H1 (cell line): ENCODE measurements around the gene CCDC124. TPM values are rescaled to one million over a fixed set of nuclear protein-coding genes. Genes with fewer than 3 reads are reported as not detected.

ENCODE experiments used
- CTCF ChIA-PET: fragments of 300-600 bp; sonication (Branson Sonifier 250); formaldehyde crosslinking; loops from one replicate; lab custom pipeline; 2021; ENCODE audit not compliant: partially characterized antibody; lab: Charles Lee
- POLR2A ChIA-PET: fragments of 300-600 bp; sonication (Branson Sonifier 250); formaldehyde crosslinking; loops from one replicate; lab custom pipeline; 2021; ENCODE audit warnings: inconsistent platforms; ENCODE audit not compliant: partially characterized antibody; lab: Charles Lee
- DNase-seq, 2 experiments: peaks; one replicate each; pipeline versions ENCODE4 v3.0.0 to v3.0.0-alpha.2; 2010 to 2022; ENCODE audit warnings: low spot score in 2 of 2, low read depth in 1 of 2, mixed read lengths in 1 of 2
- FAIRE-seq: peaks from 2 replicates; lab custom pipeline; 2011; peaks lifted over from hg19 to GRCh38; lab: Jason Lieb, UNC
- H2AFZ ChIP-seq: 2 replicates; pipeline ENCODE4 v1.8.1; 2012; ENCODE audit warnings: low read length, inconsistent platforms
- H2AK5ac ChIP-seq: 2 replicates; pipeline ENCODE4 v1.6.1; 2013; ENCODE audit warnings: low read depth, low read length
- H2BK120ac ChIP-seq: replicated peaks from 2 replicates; pipeline ENCODE3; 2013; ENCODE audit warnings: low read depth, low read length, inconsistent platforms
- H2BK12ac ChIP-seq: 2 replicates; pipeline ENCODE4 v1.6.1; 2013; ENCODE audit warnings: low read depth, low read length
- H2BK15ac ChIP-seq: 2 replicates; pipeline ENCODE4 v1.6.1; 2013; ENCODE audit warnings: low read length
- H2BK20ac ChIP-seq: 2 replicates; pipeline ENCODE4 v1.6.1; 2013; ENCODE audit warnings: low read length
- H2BK5ac ChIP-seq: 2 replicates; pipeline ENCODE4 v1.6.1; 2013; ENCODE audit warnings: low read depth, low read length
- H3K14ac ChIP-seq: 2 replicates; pipeline ENCODE4 v1.6.1; 2013; ENCODE audit warnings: inconsistent platforms; ENCODE audit not compliant: insufficient read length
- H3K18ac ChIP-seq: 2 replicates; pipeline ENCODE4 v1.6.1; 2013; ENCODE audit warnings: low read length; ENCODE audit errors: extremely low read depth
- H3K23ac ChIP-seq: 2 replicates; pipeline ENCODE4 v1.6.1; 2013; ENCODE audit warnings: inconsistent platforms; ENCODE audit not compliant: insufficient read length
- H3K23me2 ChIP-seq: 2 replicates; pipeline ENCODE4 v1.6.1; 2013; ENCODE audit warnings: low read depth, low read length
- H3K27ac ChIP-seq: 2 replicates; pipeline ENCODE4 v1.6.1; 2011; ENCODE audit warnings: low read depth, low read length, inconsistent platforms
- H3K27me3 ChIP-seq, 4 experiments: replicated peaks in 1 of 4; 1 replicate in 1 of 4; 2 replicates in 3 of 4; pipeline versions ENCODE4 v1.6.1 to v1.8.1; 2011 to 2013; ENCODE audit warnings: low read length in 3 of 4, mild to moderate bottlenecking in 3 of 4, inconsistent platforms in 2 of 4, mixed read lengths in 2 of 4, moderate library complexity in 1 of 4; ENCODE audit not compliant: control insufficient read depth in 3 of 4, insufficient read depth in 3 of 4; ENCODE audit errors: extremely low read depth in 1 of 4
- H3K36me3 ChIP-seq, 4 experiments: 2 replicates each; pipeline versions ENCODE4 v1.6.1 to v1.8.1; 2011 to 2013; ENCODE audit warnings: mild to moderate bottlenecking in 4 of 4, low read length in 3 of 4, moderate library complexity in 2 of 4, control low read depth in 1 of 4, inconsistent platforms in 1 of 4; ENCODE audit not compliant: insufficient read depth in 4 of 4, control insufficient read depth in 2 of 4
- H3K4ac ChIP-seq: replicated peaks from 2 replicates; pipeline ENCODE3; 2013; ENCODE audit warnings: low read length, low read depth, mixed read lengths, inconsistent platforms; ENCODE audit not compliant: insufficient read length
- H3K4me1 ChIP-seq, 4 experiments: replicated peaks in 1 of 4; 1 replicate in 1 of 4; 2 replicates in 3 of 4; pipeline versions ENCODE4 v1.6.1 to v1.8.1; 2011 to 2013; ENCODE audit warnings: low read length in 3 of 4, inconsistent platforms in 2 of 4, mixed read lengths in 1 of 4; ENCODE audit not compliant: insufficient read depth in 4 of 4, control insufficient read depth in 3 of 4
- H3K4me2 ChIP-seq, 2 experiments: 2 replicates each; pipeline versions ENCODE4 v1.6.1 to v1.8.1; 2011 to 2013; ENCODE audit warnings: low read depth in 2 of 2, low read length in 2 of 2, control low read depth in 1 of 2, inconsistent platforms in 1 of 2, mild to moderate bottlenecking in 1 of 2; ENCODE audit not compliant: insufficient read depth in 1 of 2
- H3K4me3 ChIP-seq, 4 experiments: fragments of 200-600, 300-600 bp in 1 of 4; sonication (generic), shearing (Covaris generic), sonication (Bioruptor Twin) in 1 of 4; 2 replicates each; pipeline versions ENCODE4 v1.5.1 to v1.8.1; 2011 to 2016; ENCODE audit warnings: low read length in 4 of 4, low read depth in 3 of 4, control low read depth in 2 of 4, inconsistent platforms in 2 of 4, mild to moderate bottlenecking in 2 of 4, mixed read lengths in 1 of 4, moderate library complexity in 1 of 4; ENCODE audit not compliant: insufficient read depth in 2 of 4; ENCODE audit errors: extremely low read depth in 1 of 4
- H3K56ac ChIP-seq: replicated peaks from 2 replicates; pipeline ENCODE3; 2013; ENCODE audit warnings: low read depth, mild to moderate bottlenecking, mixed read lengths, low read length, inconsistent platforms; ENCODE audit not compliant: insufficient read length
- H3K79me1 ChIP-seq: 2 replicates; pipeline ENCODE4 v1.6.1; 2013; ENCODE audit warnings: low read depth, low read length, control low read depth
- H3K79me2 ChIP-seq, 2 experiments: 2 replicates each; pipeline versions ENCODE4 v1.6.1 to v1.8.1; 2012 to 2013; ENCODE audit warnings: low read length in 2 of 2, mild to moderate bottlenecking in 2 of 2, inconsistent platforms in 1 of 2; ENCODE audit not compliant: insufficient read depth in 2 of 2, control insufficient read depth in 1 of 2
- H3K9ac ChIP-seq, 4 experiments: replicated peaks in 1 of 4; 1 replicate in 1 of 4; 2 replicates in 3 of 4; pipeline versions ENCODE4 v1.6.1 to v1.8.1; 2011 to 2013; ENCODE audit warnings: low read depth in 3 of 4, low read length in 3 of 4, control low read depth in 2 of 4, mild to moderate bottlenecking in 2 of 4, moderate library complexity in 2 of 4, inconsistent platforms in 1 of 4; ENCODE audit errors: extremely low read depth in 1 of 4
- H3K9me3 ChIP-seq, 2 experiments: 2 replicates each; pipeline versions ENCODE4 v1.6.1 to v1.8.1; 2012 to 2013; ENCODE audit warnings: mild to moderate bottlenecking in 2 of 2, moderate library complexity in 2 of 2, control low read depth in 1 of 2, inconsistent platforms in 1 of 2, low read depth in 1 of 2, low read length in 1 of 2, mixed read lengths in 1 of 2; ENCODE audit not compliant: insufficient read depth in 2 of 2
- H4K20me1 ChIP-seq, 2 experiments: replicated peaks in 1 of 2; 2 replicates each; pipeline versions ENCODE3 to v1.8.1; 2011 to 2013; ENCODE audit warnings: inconsistent platforms in 2 of 2, low read length in 2 of 2, mild to moderate bottlenecking in 1 of 2; ENCODE audit not compliant: insufficient read depth in 2 of 2, control insufficient read depth in 1 of 2
- H4K5ac ChIP-seq: 2 replicates; pipeline ENCODE4 v1.6.1; 2013; ENCODE audit warnings: low read length, low read depth, mixed read lengths, inconsistent platforms; ENCODE audit not compliant: insufficient read length
- H4K8ac ChIP-seq: 2 replicates; pipeline ENCODE4 v1.8.0; 2013; ENCODE audit warnings: mild to moderate bottlenecking, moderate library complexity, low read length, inconsistent platforms; ENCODE audit not compliant: insufficient read depth; ENCODE audit errors: extremely low read depth
- H4K91ac ChIP-seq: replicated peaks from 2 replicates; pipeline ENCODE3; 2013; ENCODE audit warnings: low read length, mixed read lengths, inconsistent platforms; ENCODE audit not compliant: insufficient read length
- EGR1 ChIP-seq: IDR thresholded peaks from 2 replicates; pipeline ENCODE4 v1.6.1; 2011; ENCODE audit warnings: low read depth, low read length, borderline replicate concordance
- EZH2 ChIP-seq: fragments of 200-600 bp; sonication (generic); IDR thresholded peaks from 2 replicates; pipeline ENCODE4 v1.7.1; 2012; ENCODE audit warnings: low read depth, mild to moderate bottlenecking, moderate library complexity, low read length, inconsistent platforms; ENCODE audit not compliant: severe bottlenecking
- KDM1A ChIP-seq: fragments of 200-600, 300-600 bp; sonication (generic); IDR thresholded peaks from 2 replicates; pipeline ENCODE4 v1.7.1; 2016; ENCODE audit warnings: mild to moderate bottlenecking, low read length, borderline replicate concordance
- PHF8 ChIP-seq: fragments of 200-600 bp; sonication (generic); conservative IDR thresholded peaks from 2 replicates; pipeline ENCODE4 v1.7.1; 2012; ENCODE audit warnings: low read depth, mild to moderate bottlenecking, inconsistent platforms, low read length, moderate library complexity
- RBBP5 ChIP-seq: IDR thresholded peaks from 2 replicates; pipeline ENCODE4 v1.7.1; 2012; ENCODE audit warnings: low read depth, mild to moderate bottlenecking, inconsistent platforms, low read length, moderate library complexity, borderline replicate concordance
- RFX5 ChIP-seq: IDR thresholded peaks from 2 replicates; pipeline ENCODE4 v1.6.1; 2011; ENCODE audit warnings: low read depth, low read length, improper control_type of control experiment, borderline replicate concordance
- SAP30 ChIP-seq: fragments of 300-600 bp; sonication (generic); IDR thresholded peaks from 2 replicates; pipeline ENCODE4 v1.7.1; 2012; ENCODE audit warnings: low read length, moderate library complexity, mild to moderate bottlenecking, inconsistent platforms; ENCODE audit not compliant: insufficient read depth, insufficient replicate concordance
- SP2 ChIP-seq: IDR thresholded peaks from 2 replicates; pipeline ENCODE4 v1.6.1; 2012; ENCODE audit warnings: mild to moderate bottlenecking, low read length, inconsistent platforms
- SRF ChIP-seq: IDR thresholded peaks from 2 replicates; pipeline ENCODE4 v1.6.1; 2011; ENCODE audit warnings: mild to moderate bottlenecking, low read depth, low read length, moderate library complexity
- TAF1 ChIP-seq: IDR thresholded peaks from 2 replicates; pipeline ENCODE4 v1.6.1; 2011; ENCODE audit warnings: mild to moderate bottlenecking, low read depth, low read length
- WGBS, 2 experiments: shearing (Covaris generic) in 1 of 2; methylation state at CpG; one replicate each; pipeline versions ENCODE4 v1.1.6 to v1.1.7; 2013 to 2015; ENCODE audit warnings: low lambda C conversion rate in 2 of 2, mixed read lengths in 2 of 2, inconsistent platforms in 1 of 2, low coverage in 1 of 2, missing lambda C conversion rate in 1 of 2; ENCODE audit not compliant: insufficient replicate concordance in 2 of 2, insufficient coverage in 1 of 2, insufficient read length in 1 of 2; ENCODE audit errors: extremely low coverage in 1 of 2, missing lambda C conversion rate in 1 of 2; 5-methylcytosine and 5-hydroxymethylcytosine counted together
- polyA plus RNA-seq, 7 experiments: library from polyadenylated mRNA; depleted of rRNA in 3 of 7; stranded (reverse) in 5 of 7; unstranded in 2 of 7; fragments of >200 nt in 5 of 7; fragments of 200-250 nt in 2 of 7; gene quantifications; 1 replicate in 5 of 7; 2 replicates in 1 of 7; 4 replicates in 1 of 7; pipeline versions ENCODE4 v1.2.1 to v1.2.3, GENCODE V29; 2011 to 2013; ENCODE audit warnings: missing spikeins in 2 of 7, mixed read lengths in 2 of 7
- total RNA-seq: library from RNA; stranded (reverse); fragmentation: NEBNext Ultra II Directional; extraction: Animal tissue kit (Norgen Biotek cat#: 25700); gene quantifications from 2 replicates; pipeline ENCODE4 v1.2.1, GENCODE V29; 2021
- TF ChIP-seq, protein P1 (sequence below), 3 experiments: IDR thresholded peaks; 1 replicate in 2 of 3; 2 replicates in 1 of 3; pipeline versions ENCODE4 v1.5.1 to v1.6.1; 2011; ENCODE audit warnings: low read length in 3 of 3, mild to moderate bottlenecking in 3 of 3, inconsistent platforms in 2 of 3, low read depth in 1 of 3, moderate library complexity in 1 of 3; ENCODE audit not compliant: insufficient read depth in 1 of 3; ENCODE audit errors: control extremely low read depth in 1 of 3

The CCDC124 gene
- total and polyA plus RNA-seq, 2 of the 8 experiments (the other 6 are each of a cell fraction or from before 2014, with no cell fraction given) = 95.2 to 103 TPM

DNA sequence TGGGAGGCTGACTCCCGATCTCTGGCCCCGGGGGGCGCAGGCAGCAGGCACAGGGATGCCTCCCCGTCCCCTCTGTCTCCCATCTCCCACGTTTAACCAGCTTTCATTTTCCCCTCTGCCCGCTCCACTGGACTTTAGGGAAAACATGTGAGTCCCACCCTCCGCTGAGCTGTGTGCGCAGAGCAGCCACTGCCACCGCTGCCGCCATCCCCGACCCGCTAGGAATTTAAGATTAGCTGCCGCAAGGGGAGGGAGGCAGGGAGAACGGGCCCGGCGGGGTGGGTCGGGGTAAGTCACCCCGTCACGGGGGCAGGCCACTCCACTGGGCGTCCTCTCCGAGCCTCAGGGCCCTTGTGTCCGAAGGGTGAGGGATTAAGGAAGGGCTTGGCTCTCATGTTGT is 49.6 kb downstream of the CCDC124 start:
- Histone ChIP-seq H2BK12ac (no peak overlapping the region), H4K8ac (0 out of 2 replicates have a peak overlapping the region, but pooled peaks have one; percentile 59), H3K9me3 (no peaks in the 10 kb centered on the region), H4K20me1 (no peaks in the 10 kb centered on the region), H3K23me2 (no peaks in the 10 kb centered on the region), H3K27me3 (no peaks in the 10 kb centered on the region; a peak in 1 of 7 replicates), H3K9ac (no peak overlapping the region), H3K56ac (no peak overlapping the region), H2BK20ac (no peak overlapping the region), H2BK120ac (no peak overlapping the region), H3K36me3 (peaks cover 0 to 5% (median 1%) of the 10 kb centered on the region in 4 experiments; a peak in 1 of 8 replicates), H2BK5ac (no peak overlapping the region), H3K4ac (no peak overlapping the region), H3K4me2 (no peak overlapping the region), H3K27ac (no peak overlapping the region), H2AK5ac (no peak overlapping the region), H3K23ac (no peak overlapping the region), H4K91ac (no peak overlapping the region), H3K14ac (no peak overlapping the region), H2AFZ (no peak overlapping the region), H3K4me3 (no peak overlapping the region), H4K5ac (no peak overlapping the region), H3K18ac (no peak overlapping the region), H3K4me1 (no peaks in the 10 kb centered on the region), H3K79me1 (no peaks in the 10 kb centered on the region; the same call in none of the 2 replicates), H2BK15ac (no peak overlapping the region), H3K79me2 (no peaks in the 10 kb centered on the region)
- ChIA-PET POLR2A (interaction anchor here (1.0 to 1.9 kb wide), 4 partner anchors 16 to 123 kb away, joined by 3 to 4 read pairs (median 3); partner anchors contain the start of gene RPL18A), CTCF (interaction anchor here (0.7 to 2.2 kb wide), 5 partner anchors 14 to 44 kb away, joined by 3 to 9 read pairs (median 3); no protein-coding TSS in a partner anchor)
- no peak for FAIRE-seq
- DNase-seq = no peak
- WGBS, 2 experiments = 92% methylated on average over 18 of the region's 22 CpGs; no CpG with 5 or more reads in 1 of the 2 experiments
- no peak for TF ChIP-seq SP2
- no peak for TF ChIP-seq TAF1
- TF ChIP-seq SRF = no peak
- no peak for TF ChIP-seq SAP30
- no peak for TF ChIP-seq RFX5
- TF ChIP-seq PHF8 = no peak
- TF ChIP-seq EZH2 = no peak
- no peak for TF ChIP-seq EGR1
- TF ChIP-seq, protein P1, sequence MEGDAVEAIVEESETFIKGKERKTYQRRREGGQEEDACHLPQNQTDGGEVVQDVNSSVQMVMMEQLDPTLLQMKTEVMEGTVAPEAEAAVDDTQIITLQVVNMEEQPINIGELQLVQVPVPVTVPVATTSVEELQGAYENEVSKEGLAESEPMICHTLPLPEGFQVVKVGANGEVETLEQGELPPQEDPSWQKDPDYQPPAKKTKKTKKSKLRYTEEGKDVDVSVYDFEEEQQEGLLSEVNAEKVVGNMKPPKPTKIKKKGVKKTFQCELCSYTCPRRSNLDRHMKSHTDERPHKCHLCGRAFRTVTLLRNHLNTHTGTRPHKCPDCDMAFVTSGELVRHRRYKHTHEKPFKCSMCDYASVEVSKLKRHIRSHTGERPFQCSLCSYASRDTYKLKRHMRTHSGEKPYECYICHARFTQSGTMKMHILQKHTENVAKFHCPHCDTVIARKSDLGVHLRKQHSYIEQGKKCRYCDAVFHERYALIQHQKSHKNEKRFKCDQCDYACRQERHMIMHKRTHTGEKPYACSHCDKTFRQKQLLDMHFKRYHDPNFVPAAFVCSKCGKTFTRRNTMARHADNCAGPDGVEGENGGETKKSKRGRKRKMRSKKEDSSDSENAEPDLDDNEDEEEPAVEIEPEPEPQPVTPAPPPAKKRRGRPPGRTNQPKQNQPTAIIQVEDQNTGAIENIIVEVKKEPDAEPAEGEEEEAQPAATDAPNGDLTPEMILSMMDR (IDR thresholded peaks at IDR 0.05; ENCODE audit: control extremely low read depth in 1 of 3, insufficient read depth in 1 of 3, low read depth in 1 of 3, low read length in 3 of 3) = no peak
- no peak for TF ChIP-seq RBBP5
- no peak for TF ChIP-seq KDM1A
